HEK293T (cell line): Measurements from ENCODE around the gene SGMS1.

Experiments used
- CTCF ChIA-PET: fragments of 350-600 bp; formaldehyde crosslinking; extraction: SDS; loops from one replicate; lab custom pipeline; 2021; ENCODE audit warnings: antibody characterized with exemption, inconsistent platforms; lab: Yijun Ruan, JAX
- POLR2A ChIA-PET: fragments of 350-600 bp; formaldehyde crosslinking; extraction: SDS; loops from one replicate; lab custom pipeline; 2020; ENCODE audit warnings: antibody characterized with exemption, inconsistent platforms; lab: Yijun Ruan, JAX
- DNase-seq: peaks from one replicate; pipeline ENCODE4 v3.0.0; 2012; ENCODE audit warnings: mixed read lengths; ENCODE audit errors: extremely low spot score
- ARNT ChIP-seq: fragments of 450-650 bp; IDR thresholded peaks from 2 replicates; pipeline ENCODE4 v1.6.1; 2017; ENCODE audit warnings: mild to moderate bottlenecking
- BHLHE40 ChIP-seq: fragments of 450-650 bp; IDR thresholded peaks from 2 replicates; pipeline ENCODE4 v1.6.1; 2016; ENCODE audit warnings: mild to moderate bottlenecking, moderate library complexity, borderline replicate concordance
- CTBP1 ChIP-seq: fragments of 450-650 bp; IDR thresholded peaks from 2 replicates; pipeline ENCODE4 v1.6.1; 2016; ENCODE audit warnings: borderline replicate concordance
- ELF4 ChIP-seq: fragments of 450-650 bp; IDR thresholded peaks from 2 replicates; pipeline ENCODE4 v1.6.1; 2017; ENCODE audit warnings: antibody characterized with exemption
- FOXA1 ChIP-seq: fragments of 450-650 bp; IDR thresholded peaks from 2 replicates; pipeline ENCODE4 v1.6.1; 2016; ENCODE audit warnings: mild to moderate bottlenecking
- FOXK2 ChIP-seq: fragments of 450-650 bp; IDR thresholded peaks from 2 replicates; pipeline ENCODE4 v1.6.1; 2016; ENCODE audit warnings: mild to moderate bottlenecking
- FOXM1 ChIP-seq: fragments of 450-650 bp; IDR thresholded peaks from 2 replicates; pipeline ENCODE4 v1.6.1; 2017; ENCODE audit warnings: mild to moderate bottlenecking, borderline replicate concordance
- HDGF ChIP-seq: fragments of 450-650 bp; IDR thresholded peaks from 2 replicates; pipeline ENCODE4 v1.6.1; 2017; ENCODE audit warnings: antibody characterized with exemption, borderline replicate concordance
- L3MBTL2 ChIP-seq: fragments of 450-650 bp; conservative IDR thresholded peaks from 2 replicates; pipeline ENCODE4 v1.6.1; 2016; ENCODE audit warnings: mild to moderate bottlenecking
- LEF1 ChIP-seq: fragments of 450-650 bp; IDR thresholded peaks from 2 replicates; pipeline ENCODE4 v1.6.1; 2017; ENCODE audit warnings: mild to moderate bottlenecking, borderline replicate concordance
- NFRKB ChIP-seq: fragments of 450-650 bp; IDR thresholded peaks from 2 replicates; pipeline ENCODE4 v1.6.1; 2016; ENCODE audit warnings: mild to moderate bottlenecking, moderate library complexity
- SP1 ChIP-seq: fragments of 450-650 bp; IDR thresholded peaks from 2 replicates; pipeline ENCODE4 v1.6.1; 2017
- SUZ12 ChIP-seq: fragments of 450-650 bp; IDR thresholded peaks from 2 replicates; pipeline ENCODE4 v1.6.1; 2016; ENCODE audit warnings: mild to moderate bottlenecking
- TARDBP ChIP-seq: fragments of 450-650 bp; IDR thresholded peaks from 2 replicates; pipeline ENCODE4 v1.6.1; 2016
- ZNF384 ChIP-seq: fragments of 450-650 bp; IDR thresholded peaks from 2 replicates; pipeline ENCODE4 v1.6.1; 2016
- TF ChIP-seq, protein P1 (sequence below): fragments of 450-650 bp; IDR thresholded peaks from 2 replicates; pipeline ENCODE4 v1.6.1; 2016

SGMS1 gene

DNA sequence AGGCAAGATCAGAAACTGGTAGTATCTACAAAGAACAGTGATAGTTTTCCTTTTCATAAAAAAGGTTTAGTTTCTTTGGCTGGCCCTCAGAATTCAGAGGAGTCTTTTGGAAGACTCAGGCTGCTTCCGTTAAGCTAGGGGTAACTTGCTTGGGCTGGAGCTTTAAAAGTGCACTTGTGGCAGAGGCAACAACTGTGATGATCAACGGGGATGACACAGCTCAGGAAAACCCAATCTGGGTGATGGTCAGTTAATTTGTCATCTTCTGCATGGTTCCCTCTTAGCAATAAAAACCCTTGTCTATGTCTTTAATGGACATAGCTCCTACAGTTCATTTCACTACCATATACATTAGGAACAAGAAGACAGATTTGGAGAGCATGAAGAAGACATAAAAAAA, 46.7 kb downstream of the SGMS1 start:
- ChIA-PET POLR2A (interaction anchor here (1.0 kb wide), 1 partner anchor 48 kb away, joined by 5 read pairs; no protein-coding TSS in a partner anchor), CTCF (interaction anchor here (0.8 to 1.1 kb wide), 2 partner anchors 37 to 76 kb away, joined by 3 to 5 read pairs; no protein-coding TSS in a partner anchor)
- no peak for DNase-seq
- TF ChIP-seq SUZ12 (no peak), FOXM1 (no peak), ARNT (no peak), ZNF384 (no peak), BHLHE40 (no peak), LEF1 (no peak), TARDBP (no peak), FOXA1 (no peak), NFRKB (no peak), CTBP1 (no peak), HDGF (no peak), FOXK2 (no peak), ELF4 (no peak), SP1 (no peak), L3MBTL2 (no peak)
- TF ChIP-seq, protein P1, sequence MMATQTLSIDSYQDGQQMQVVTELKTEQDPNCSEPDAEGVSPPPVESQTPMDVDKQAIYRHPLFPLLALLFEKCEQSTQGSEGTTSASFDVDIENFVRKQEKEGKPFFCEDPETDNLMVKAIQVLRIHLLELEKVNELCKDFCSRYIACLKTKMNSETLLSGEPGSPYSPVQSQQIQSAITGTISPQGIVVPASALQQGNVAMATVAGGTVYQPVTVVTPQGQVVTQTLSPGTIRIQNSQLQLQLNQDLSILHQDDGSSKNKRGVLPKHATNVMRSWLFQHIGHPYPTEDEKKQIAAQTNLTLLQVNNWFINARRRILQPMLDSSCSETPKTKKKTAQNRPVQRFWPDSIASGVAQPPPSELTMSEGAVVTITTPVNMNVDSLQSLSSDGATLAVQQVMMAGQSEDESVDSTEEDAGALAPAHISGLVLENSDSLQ: no peak

DNA sequence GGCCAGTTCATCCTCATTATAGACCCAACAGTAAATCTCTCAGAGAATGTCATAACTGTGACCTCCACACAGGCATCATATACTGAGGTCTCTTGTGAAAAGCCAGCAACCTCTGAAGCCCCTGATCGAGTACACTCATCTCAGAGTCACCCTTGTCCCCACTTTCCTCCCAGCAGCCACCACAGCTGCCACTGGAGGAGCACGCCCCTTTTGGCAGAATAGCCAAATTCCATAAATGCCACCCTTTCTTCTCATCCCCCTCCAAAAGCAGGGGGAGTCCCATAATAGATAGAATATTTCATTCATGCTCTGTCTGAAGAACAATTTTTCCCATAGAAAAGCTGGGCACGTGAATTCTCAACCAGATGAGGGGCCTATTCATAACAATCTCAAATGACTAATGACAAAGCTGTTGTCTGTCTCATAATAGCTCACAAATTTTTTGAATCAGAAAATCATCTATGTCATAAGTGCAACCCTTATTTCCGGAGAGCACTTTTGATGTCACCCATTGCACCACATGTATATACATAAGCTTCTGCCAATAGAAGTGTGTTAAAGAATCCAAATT, 47.4 kb downstream of the SGMS1 start:
- TF ChIP-seq LEF1 (no peak), SUZ12 (no peak), FOXA1 (no peak), FOXK2 (no peak), ARNT (no peak), SP1 (no peak), CTBP1 (no peak), ZNF384 (no peak), NFRKB (no peak), ELF4 (no peak), L3MBTL2 (no peak), TARDBP (no peak), HDGF (no peak)
- TF ChIP-seq, protein P1: no peak
- POLR2A ChIA-PET: no interaction called here
- CTCF ChIA-PET: interaction anchor here (1.1 kb wide), 1 partner anchor 77 kb away, joined by 3 read pairs; no protein-coding TSS in a partner anchor
- no peak for DNase-seq

DNA sequence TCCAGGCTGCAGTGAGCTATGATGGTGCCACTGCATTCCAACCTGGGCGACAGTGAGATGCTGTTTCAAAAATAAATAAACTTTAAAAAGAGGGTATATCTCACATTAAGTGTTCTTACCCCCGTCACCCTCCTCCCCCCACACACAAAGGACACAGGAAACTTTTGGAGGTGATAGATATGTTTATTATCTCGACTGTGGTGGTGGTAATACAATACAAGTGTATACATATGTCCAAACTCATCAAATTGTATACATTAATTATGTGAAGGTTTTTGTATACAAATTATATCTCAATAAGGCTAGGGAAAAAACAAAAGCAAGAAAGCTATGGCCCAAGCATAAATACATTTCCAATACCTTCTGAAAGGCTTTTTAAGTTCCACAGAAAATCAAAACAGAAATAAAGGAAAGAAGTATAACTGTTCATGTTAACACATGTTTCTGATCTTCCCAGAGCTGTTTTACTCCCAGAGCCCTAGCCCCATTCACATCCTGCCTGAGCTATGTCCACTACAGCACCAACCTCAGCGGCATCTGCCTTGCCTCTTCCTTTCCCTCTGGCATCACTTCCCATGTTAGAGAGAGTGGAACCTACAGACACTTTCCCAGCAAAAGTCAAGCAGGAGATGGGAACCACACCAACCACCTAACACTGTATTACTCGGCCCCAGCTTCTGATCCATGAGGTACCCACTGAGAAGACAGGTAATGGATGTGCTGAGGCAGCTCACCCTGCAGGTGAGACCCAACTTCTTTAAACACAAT, 48.1 kb downstream of the SGMS1 start:
- ChIA-PET POLR2A (no interaction called here), CTCF (no interaction called here)

DNA sequence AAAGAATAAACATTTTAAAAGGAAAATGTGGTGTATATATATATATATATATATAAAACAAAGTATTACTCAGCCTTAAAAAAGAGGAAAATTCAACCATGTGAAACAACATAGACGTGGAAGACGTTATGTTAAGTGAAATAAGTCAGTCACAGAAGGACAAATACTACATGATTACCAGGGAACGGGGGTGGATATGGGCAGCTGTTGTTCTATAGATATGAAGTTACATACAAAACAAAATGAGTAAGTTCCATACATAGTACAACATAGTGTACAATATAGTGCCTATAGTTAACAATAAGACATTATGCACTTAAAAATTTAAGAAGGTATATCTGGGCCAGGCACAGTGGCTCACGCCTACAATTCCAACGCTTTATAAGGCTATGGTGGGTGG, 48.8 kb downstream of the SGMS1 start:
- ChIA-PET POLR2A (no interaction called here), CTCF (no interaction called here)
- DNase-seq: no peak
- TF ChIP-seq LEF1: no peak
- no peak for TF ChIP-seq L3MBTL2
- TF ChIP-seq, protein P1: no peak
- TF ChIP-seq FOXM1: no peak
- no peak for TF ChIP-seq ZNF384
- no peak for TF ChIP-seq FOXA1
- TF ChIP-seq TARDBP: no peak
- no peak for TF ChIP-seq ARNT
- TF ChIP-seq BHLHE40: no peak
- TF ChIP-seq HDGF: no peak
- TF ChIP-seq NFRKB: no peak
- TF ChIP-seq SUZ12: no peak
- TF ChIP-seq FOXK2: no peak

More for the DNA sequence above, 48.1 kb downstream of the SGMS1 start:
- no peak for DNase-seq
- TF ChIP-seq ARNT (no peak), BHLHE40 (no peak), NFRKB (no peak), TARDBP (no peak), LEF1 (no peak), L3MBTL2 (no peak), ELF4 (no peak), FOXK2 (no peak), SUZ12 (no peak), FOXM1 (no peak), CTBP1 (no peak), HDGF (no peak), SP1 (no peak), FOXA1 (no peak), ZNF384 (no peak)
- TF ChIP-seq, protein P1: no peak

DNA sequence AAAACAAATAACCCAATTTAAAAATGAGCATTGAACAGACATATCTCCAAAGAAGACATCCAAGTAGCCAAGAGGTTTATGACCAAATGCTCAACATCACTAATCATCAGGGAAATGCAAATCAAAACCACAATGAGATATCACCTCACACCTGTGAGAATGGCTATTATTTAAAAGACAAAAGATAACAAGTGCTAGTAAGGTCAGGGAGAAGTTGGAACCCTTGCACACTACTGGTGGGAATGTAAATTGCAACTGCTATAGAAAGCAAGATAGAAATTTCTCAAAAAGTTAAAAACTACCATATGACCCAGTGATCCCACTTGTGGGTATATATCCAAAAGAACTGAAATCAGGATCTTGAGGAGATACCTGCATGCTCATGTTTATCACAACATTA, 49.5 kb downstream of the SGMS1 start:
- no peak for TF ChIP-seq ZNF384
- no peak for TF ChIP-seq LEF1
- TF ChIP-seq FOXA1: no peak
- ChIA-PET CTCF (no interaction called here), POLR2A (no interaction called here)
- DNase-seq: no peak
